ENCODE results near the gene GABBR2.

GRCh38 chr9:98755006-98755618, 46.4 kb upstream of the GABBR2 start:
- no peak for TF ChIP-seq CTCF (IDR thresholded peaks at IDR 0.05)
- no peak for TF ChIP-seq POLR2A (IDR thresholded peaks at IDR 0.05)
- no peak for TF ChIP-seq POLR2AphosphoS5 (IDR thresholded peaks at IDR 0.05)

Measured in breast epithelium (tissue), 3 donors.